HepG2 (cell line): ENCODE data around the gene ETV6. TPM values are rescaled to one million over a fixed set of nuclear protein-coding genes. Genes with fewer than 3 reads are reported as not detected.

Source experiments
- ATAC-seq: fragments of 200-7000 bp; cut with Tn5 transposase; 3 replicates; pipeline ENCODE4 v1.9.1; 2020; ENCODE audit warnings: mild to moderate bottlenecking, moderate library complexity
- BruUV-seq: library from RNA; stranded (reverse); fragments of 400-500 nt; replicated peaks from 2 replicates; lab custom pipeline; 2021; lab: Mats Ljungman, UMichigan
- CTCF ChIA-PET: fragments of 300-600 bp; formaldehyde crosslinking; extraction: SDS; loops from one replicate; lab custom pipeline; 2021; ENCODE audit warnings: low total read pairs, inconsistent platforms, low intra/inter-chr PET ratio; lab: Yijun Ruan, JAX
- POLR2A ChIA-PET: fragments of 350-600 bp; sonication (Branson Sonifier 250); formaldehyde crosslinking; loops from one replicate; lab custom pipeline; 2020; ENCODE audit warnings: antibody characterized with exemption, inconsistent platforms; lab: Yijun Ruan, JAX
- DNase-seq: peaks from one replicate; pipeline ENCODE4 v3.0.0-alpha.2; 2015; ENCODE audit warnings: low spot score
- FAIRE-seq: peaks from 3 replicates; lab custom pipeline; 2011; peaks lifted over from hg19 to GRCh38; lab: Jason Lieb, UNC
- H2AFZ ChIP-seq: one replicate; pipeline ENCODE4 v1.6.1; 2011; ENCODE audit warnings: low read length, inconsistent platforms
- H3K27ac ChIP-seq: fragments of 300-600 bp; 3 replicates; pipeline ENCODE4 v1.8.0; 2011; ENCODE audit warnings: mixed run types, mild to moderate bottlenecking, mixed read lengths, low read length, inconsistent platforms; ENCODE audit not compliant: insufficient read depth; ENCODE audit errors: extremely low read length
- H3K27me3 ChIP-seq, 2 experiments: fragments of 200-600 bp in 1 of 2; 2 replicates in 1 of 2; 3 replicates in 1 of 2; pipeline versions ENCODE4 v1.6.0 to v1.8.0; 2011; ENCODE audit warnings: low read length in 2 of 2, mild to moderate bottlenecking in 2 of 2, moderate library complexity in 2 of 2, inconsistent platforms in 1 of 2; ENCODE audit not compliant: insufficient read depth in 2 of 2, control insufficient read depth in 1 of 2
- H3K36me3 ChIP-seq, 2 experiments: fragments of 200-600 bp in 1 of 2; replicated peaks in 1 of 2; 2 replicates in 1 of 2; 3 replicates in 1 of 2; pipeline versions ENCODE4 v1.5.1 to v1.8.0; 2011; ENCODE audit warnings: low read length in 2 of 2, inconsistent platforms in 1 of 2; ENCODE audit not compliant: insufficient read depth in 2 of 2, control insufficient read depth in 1 of 2
- H3K4me1 ChIP-seq: 2 replicates; pipeline ENCODE4 v1.5.1; 2012; ENCODE audit warnings: low read length, inconsistent platforms; ENCODE audit not compliant: insufficient read depth
- H3K4me2 ChIP-seq: 2 replicates; pipeline ENCODE4 v1.6.0; 2011; ENCODE audit warnings: low read depth, low read length, inconsistent platforms
- H3K4me3 ChIP-seq, 3 experiments: fragments of 200-600 bp in 1 of 3; sonication (generic), shearing (Covaris generic) in 1 of 3; replicated peaks in 1 of 3; 2 replicates each; pipeline ENCODE4 v1.5.1; 2011 to 2016; ENCODE audit warnings: low read length in 3 of 3, inconsistent platforms in 2 of 3, low read depth in 2 of 3, mild to moderate bottlenecking in 2 of 3, control low read depth in 1 of 3, mixed read lengths in 1 of 3; ENCODE audit not compliant: insufficient read depth in 1 of 3
- H3K79me2 ChIP-seq: one replicate; pipeline ENCODE4 v1.6.1; 2011; ENCODE audit warnings: low read length, inconsistent platforms; ENCODE audit not compliant: insufficient read depth
- H3K9ac ChIP-seq: 2 replicates; pipeline ENCODE4 v1.6.0; 2011; ENCODE audit warnings: mild to moderate bottlenecking, low read depth, low read length, inconsistent platforms; ENCODE audit not compliant: insufficient read depth
- H3K9me3 ChIP-seq: 2 replicates; pipeline ENCODE4 v1.5.1; 2012; ENCODE audit warnings: mild to moderate bottlenecking, low read length
- H4K20me1 ChIP-seq: 2 replicates; pipeline ENCODE4 v1.6.0; 2011; ENCODE audit warnings: inconsistent platforms, mild to moderate bottlenecking, low read length, moderate library complexity; ENCODE audit not compliant: insufficient read depth
- ATF2 ChIP-seq: sonication (generic); formaldehyde crosslinking; IDR thresholded peaks from 2 replicates; pipeline ENCODE4 v1.4.0; 2020; ENCODE audit warnings: missing genetic modification reagents
- GFI1 ChIP-seq: sonication (generic); formaldehyde crosslinking; IDR thresholded peaks from 2 replicates; pipeline ENCODE4 v1.5.0; 2020; ENCODE audit warnings: missing genetic modification reagents, mild to moderate bottlenecking, borderline replicate concordance
- GPBP1L1 ChIP-seq: sonication (generic); formaldehyde crosslinking; IDR thresholded peaks from 2 replicates; pipeline ENCODE4 v1.5.0; 2020; ENCODE audit warnings: mild to moderate bottlenecking, missing genetic modification reagents
- HMG20A ChIP-seq: IDR thresholded peaks from 2 replicates; pipeline ENCODE4 v1.6.1; 2016; ENCODE audit warnings: borderline replicate concordance
- HNF4G ChIP-seq, 2 experiments: sonication (generic) in 1 of 2; formaldehyde crosslinking in 1 of 2; IDR thresholded peaks; 2 replicates each; pipeline versions ENCODE4 v1.4.0 to v1.6.1; 2011 to 2020; ENCODE audit warnings: borderline replicate concordance in 2 of 2, low read depth in 2 of 2, mild to moderate bottlenecking in 2 of 2, low read length in 1 of 2, missing genetic modification reagents in 1 of 2, moderate library complexity in 1 of 2
- KLF13 ChIP-seq: sonication (generic); formaldehyde crosslinking; IDR thresholded peaks from 2 replicates; pipeline ENCODE4 v1.4.0; 2020; ENCODE audit warnings: mild to moderate bottlenecking, missing genetic modification reagents
- PHF21A ChIP-seq: sonication (generic); formaldehyde crosslinking; IDR thresholded peaks from 2 replicates; pipeline ENCODE4 v1.5.0; 2020; ENCODE audit warnings: mild to moderate bottlenecking, missing genetic modification reagents
- SNAPC2 ChIP-seq: sonication (generic); formaldehyde crosslinking; IDR thresholded peaks from 2 replicates; pipeline ENCODE4 v1.8.1; 2022; ENCODE audit warnings: mild to moderate bottlenecking, missing genetic modification reagents
- TFE3 ChIP-seq: IDR thresholded peaks from 2 replicates; pipeline ENCODE4 v1.6.1; 2016
- ZBTB1 ChIP-seq: sonication (generic); formaldehyde crosslinking; IDR thresholded peaks from 2 replicates; pipeline ENCODE4 v1.4.0; 2020; ENCODE audit warnings: missing genetic modification reagents, borderline replicate concordance
- ZNF138 ChIP-seq: sonication (generic); formaldehyde crosslinking; IDR thresholded peaks from 2 replicates; pipeline ENCODE4 v1.5.0; 2020; ENCODE audit warnings: mild to moderate bottlenecking, low read depth, missing genetic modification reagents
- ZNF441 ChIP-seq: sonication (generic); formaldehyde crosslinking; IDR thresholded peaks from 2 replicates; pipeline ENCODE4 v1.7.0; 2021; ENCODE audit warnings: missing genetic modification reagents, borderline replicate concordance
- ZNF496 ChIP-seq: sonication (generic); formaldehyde crosslinking; IDR thresholded peaks from 2 replicates; pipeline ENCODE4 v1.8.1; 2023; ENCODE audit warnings: mild to moderate bottlenecking, moderate library complexity, missing genetic modification reagents; ENCODE audit not compliant: insufficient replicate concordance
- ZNF572 ChIP-seq: sonication (generic); formaldehyde crosslinking; IDR thresholded peaks from 2 replicates; pipeline ENCODE4 v1.5.1; 2020; ENCODE audit warnings: mild to moderate bottlenecking, missing genetic modification reagents
- ZNF589 ChIP-seq: sonication (generic); formaldehyde crosslinking; conservative IDR thresholded peaks from 2 replicates; pipeline ENCODE4 v1.8.0; 2022; ENCODE audit warnings: mild to moderate bottlenecking, moderate library complexity, missing genetic modification reagents
- WGBS: methylation state at CpG from one replicate; pipeline ENCODE4 v1.1.6; 2017; ENCODE audit warnings: low lambda C conversion rate; 5-methylcytosine and 5-hydroxymethylcytosine counted together
- in situ Hi-C: cut with HindIII; loops from 2 replicates; pipeline ENCODE4 v1.10.0; 2017; ENCODE audit warnings: low pct_unique_long_range_greater_than_20kb; ENCODE audit not compliant: extremely low pct_ligation_motif_present
- intact Hi-C: fragments of 100-400 bp; cut with micrococcal nuclease; formaldehyde crosslinking; loops from one replicate; pipeline ENCODE4 v1.10.0; 2022; ENCODE audit not compliant: unreplicated experiment
- polyA plus RNA-seq, 8 experiments: library from polyadenylated mRNA; depleted of rRNA in 3 of 8; stranded (reverse) in 7 of 8; unstranded in 1 of 8; fragments of >200 nt; fragmentation: Illumina TruSeq in 4 of 8; extraction: Trizol in 4 of 8; gene quantifications; 2 replicates each; pipeline versions ENCODE4 v1.2.1 to v1.2.3, GENCODE V29; 2011 to 2016; ENCODE audit warnings: low read depth in 4 of 8, missing spikeins in 1 of 8, mixed read lengths in 1 of 8; ENCODE audit not compliant: insufficient read depth in 1 of 8
- total RNA-seq, 5 experiments: library from RNA; depleted of rRNA; stranded (reverse); fragments of >200 nt; fragmentation: Illumina TruSeq; extraction: Trizol; gene quantifications; 2 replicates each; pipeline ENCODE4 v1.2.3, GENCODE V29; 2016; ENCODE audit warnings: low read depth in 1 of 5

Gene ETV6
- total and polyA plus RNA-seq, 2 of the 13 experiments (the other 11 are each of a cell fraction or from before 2014, with no cell fraction given), result 2.2 to 3.0 TPM

GRCh38 chr12:11658791-11659190 lies 9.3 kb downstream of the ETV6 start:
- Histone ChIP-seq H3K79me2 (no peaks in the 10 kb centered on the region), H3K27me3 (no peaks in the 10 kb centered on the region), H3K9ac (no peak overlapping the region), H2AFZ (no peak overlapping the region), H3K4me1 (0 out of 2 replicates have a peak, but pooled peaks cover 6% of the 10 kb centered on the region), H3K36me3 (no peaks in the 10 kb centered on the region), H4K20me1 (no peaks in the 10 kb centered on the region; the same call in 1 of the 2 replicates), H3K9me3 (no peaks in the 10 kb centered on the region), H3K4me2 (no peak overlapping the region), H3K4me3 (no peak overlapping the region), H3K27ac (no peak overlapping the region)
- DNase-seq (no peak), FAIRE-seq (no peak), ATAC-seq (no peak)
- POLR2A ChIA-PET, result no interaction called here
- CTCF ChIA-PET, result no interaction called here
- no peak for TF ChIP-seq HNF4G (IDR thresholded peaks at IDR 0.05; ENCODE audit: borderline replicate concordance, low read depth, low read length)
- no peak for TF ChIP-seq HNF4G (CRISPR knock-in tag; IDR thresholded peaks at IDR 0.05; ENCODE audit: borderline replicate concordance, low read depth)
- TF ChIP-seq PHF21A (CRISPR knock-in tag), result no peak
- no peak for TF ChIP-seq GFI1 (CRISPR knock-in tag)
- no peak for TF ChIP-seq ZNF138 (CRISPR knock-in tag)
- no peak for TF ChIP-seq ZNF589
- TF ChIP-seq ZNF496 (CRISPR knock-in tag), result no peak
- TF ChIP-seq KLF13, result no peak
- intact Hi-C loops, result loop anchor here (10.0 kb wide), 1 partner anchor 46 kb away; no protein-coding TSS in a partner anchor
- in situ Hi-C loops, result no loop called here
- 61% methylated on average over 2 of the region's 2 CpGs for WGBS
- BruUV-seq, result no TSS peak

GRCh38 chr12:11660624-11661023 lies 11.2 kb downstream of the ETV6 start:
- POLR2A ChIA-PET, result interaction anchor here (1.2 kb wide), 1 partner anchor 11 kb away, joined by 3 read pairs; the partner anchor contains the start of gene ETV6
- intact Hi-C loops (no loop called here), in situ Hi-C loops (no loop called here)
- Histone ChIP-seq H3K4me3 (no peak overlapping the region), H3K27ac (no peak overlapping the region), H3K27me3 (no peaks in the 10 kb centered on the region), H3K79me2 (no peaks in the 10 kb centered on the region), H2AFZ (no peak overlapping the region), H4K20me1 (no peaks in the 10 kb centered on the region; the same call in 1 of the 2 replicates), H3K36me3 (no peaks in the 10 kb centered on the region), H3K9ac (no peak overlapping the region), H3K9me3 (no peaks in the 10 kb centered on the region), H3K4me1 (0 out of 2 replicates have a peak, but pooled peaks cover 6% of the 10 kb centered on the region), H3K4me2 (no peak overlapping the region)
- CTCF ChIA-PET, result no interaction called here
- ATAC-seq (no peak), DNase-seq (no peak), FAIRE-seq (no peak)
- WGBS, result 89% methylated on average over 1 of the region's 1 CpG
- BruUV-seq, result no TSS peak
- TF ChIP-seq ZNF572 (CRISPR knock-in tag) (no peak), GPBP1L1 (CRISPR knock-in tag) (no peak), ATF2 (CRISPR knock-in tag) (no peak), TFE3 (no peak), ZBTB1 (CRISPR knock-in tag) (no peak), HMG20A (no peak), SNAPC2 (CRISPR knock-in tag) (no peak), ZNF441 (CRISPR knock-in tag) (no peak)
